Daoy (cell line): Measurements from ENCODE around the gene OLFM1. TPM values are rescaled to one million over a fixed set of nuclear protein-coding genes. Genes with fewer than 3 reads are reported as not detected.
"Not testable (repeated sequence)": the region's sequence is repeated elsewhere in the genome, so short reads cannot be mapped to it uniquely, and the experiment has no call there.

Source experiments
- DNase-seq: peaks from one replicate; pipeline ENCODE4 v3.0.0-alpha.2; 2015; ENCODE audit warnings: low read depth
- total RNA-seq: library from RNA; depleted of rRNA; stranded (reverse); fragments of >200 nt; shearing (Covaris generic); gene quantifications from 2 replicates; pipeline ENCODE4 v1.2.3, GENCODE V29; 2014

The OLFM1 gene
- total RNA-seq, 1 experiment from 2014 or later: 23.7 TPM

- DNase-seq: no peak
Observed at GRCh38 chr9:135060461-135061116, 26.9 kb upstream of the OLFM1 start.

GRCh38 chr9:135061441-135061840 is 26.0 kb upstream of the OLFM1 start:
- no peak for DNase-seq

- DNase-seq: no peak
Observed at GRCh38 chr9:135062254-135062653, 25.2 kb upstream of the OLFM1 start.

- not testable (repeated sequence) for DNase-seq
Observed at GRCh38 chr9:135063466-135063865, 24.0 kb upstream of the OLFM1 start.

GRCh38 chr9:135063888-135064287 is 23.6 kb upstream of the OLFM1 start:
- DNase-seq: not testable (repeated sequence)

GRCh38 chr9:135065151-135065550 is 22.3 kb upstream of the OLFM1 start:
- DNase-seq: no peak

GRCh38 chr9:135065804-135066203 is 21.7 kb upstream of the OLFM1 start:
- DNase-seq: no peak

- DNase-seq: no peak
Observed at GRCh38 chr9:135066291-135066690, 21.2 kb upstream of the OLFM1 start.

GRCh38 chr9:135067096-135067710 is 20.3 kb upstream of the OLFM1 start:
- no peak for DNase-seq

- no peak for DNase-seq
Observed at GRCh38 chr9:135068776-135069415, 18.6 kb upstream of the OLFM1 start.

GRCh38 chr9:135069558-135070197 is 17.8 kb upstream of the OLFM1 start:
- DNase-seq: no peak

GRCh38 chr9:135070198-135070951 is 17.1 kb upstream of the OLFM1 start:
- DNase-seq: no peak

GRCh38 chr9:135070964-135071735 is 16.3 kb upstream of the OLFM1 start:
- DNase-seq: no peak

- DNase-seq: no peak
Observed at GRCh38 chr9:135073081-135073740, 14.3 kb upstream of the OLFM1 start.

- no peak for DNase-seq
Observed at GRCh38 chr9:135073741-135074305, 13.6 kb upstream of the OLFM1 start.

GRCh38 chr9:135074354-135075233 is 12.9 kb upstream of the OLFM1 start:
- no peak for DNase-seq

GRCh38 chr9:135075234-135076142 is 12.0 kb upstream of the OLFM1 start:
- DNase-seq: peak; percentile 84
